OCI-LY3 (cell line): ENCODE data around the gene HMX1.

Source experiments
- H2AFZ ChIP-seq: fragments of 200-600, 300-600 bp; shearing (Covaris generic); 2 replicates; pipeline ENCODE4 v1.6.0; 2014; ENCODE audit warnings: antibody characterized with exemption, low read depth, low read length
- H3K27ac ChIP-seq: fragments of 200-600, 300-600 bp; sonication (generic); 2 replicates; pipeline ENCODE4 v1.5.1; 2014; ENCODE audit warnings: mild to moderate bottlenecking, low read length, moderate library complexity, mixed read lengths
- H3K27me3 ChIP-seq: fragments of 200-600, 300-600 bp; sonication (generic); 2 replicates; pipeline ENCODE4 v1.6.1; 2014; ENCODE audit warnings: low read depth, low read length, mixed read lengths
- H3K36me3 ChIP-seq: fragments of 200-600, 300-600 bp; sonication (generic); replicated peaks from 2 replicates; pipeline ENCODE3; 2014; ENCODE audit warnings: low read depth, low read length, mixed read lengths
- H3K4me1 ChIP-seq: fragments of 300-600, 200-600 bp; sonication (generic); 2 replicates; pipeline ENCODE4 v1.6.1; 2014; ENCODE audit warnings: low read length, mixed read lengths
- H3K4me2 ChIP-seq: fragments of 200-600, 300-600 bp; sonication (generic); 2 replicates; pipeline ENCODE4 v1.6.1; 2014; ENCODE audit warnings: low read length, mixed read lengths
- H3K4me3 ChIP-seq: fragments of 300-600, 200-600 bp; sonication (generic); 2 replicates; pipeline ENCODE4 v1.5.1; 2014; ENCODE audit warnings: antibody characterized with exemption, mild to moderate bottlenecking, low read length, moderate library complexity
- H3K79me2 ChIP-seq: fragments of 300-600, 200-600 bp; shearing (Covaris generic); 2 replicates; pipeline ENCODE4 v1.6.1; 2014; ENCODE audit warnings: mild to moderate bottlenecking, low read length, mixed read lengths
- H3K9ac ChIP-seq: fragments of 300-600, 200-600 bp; shearing (Covaris generic); 2 replicates; pipeline ENCODE4 v1.6.0; 2014; ENCODE audit warnings: mild to moderate bottlenecking, low read length, moderate library complexity
- H3K9me3 ChIP-seq: fragments of 200-600, 300-600 bp; shearing (Covaris generic); 2 replicates; pipeline ENCODE4 v1.6.1; 2014; ENCODE audit warnings: low read length, mixed read lengths; ENCODE audit not compliant: insufficient read depth
- H4K20me1 ChIP-seq: fragments of 200-600, 300-600 bp; sonication (generic); 2 replicates; pipeline ENCODE4 v1.6.1; 2016; ENCODE audit warnings: low read length, mixed read lengths; ENCODE audit not compliant: insufficient read depth
- EZH2phosphoT487 ChIP-seq: fragments of 200-600 bp; shearing (Covaris generic); IDR thresholded peaks from 2 replicates; pipeline ENCODE4 v1.6.1; 2018; ENCODE audit warnings: antibody characterized with exemption, mixed run types, low read depth
- TF ChIP-seq, protein P1 (sequence below): fragments of 200-600, 300-600 bp; sonication (generic); IDR thresholded peaks from 2 replicates; pipeline ENCODE4 v1.5.1; 2014; ENCODE audit warnings: antibody characterized with exemption, low read length, low read depth

The HMX1 gene

DNA sequence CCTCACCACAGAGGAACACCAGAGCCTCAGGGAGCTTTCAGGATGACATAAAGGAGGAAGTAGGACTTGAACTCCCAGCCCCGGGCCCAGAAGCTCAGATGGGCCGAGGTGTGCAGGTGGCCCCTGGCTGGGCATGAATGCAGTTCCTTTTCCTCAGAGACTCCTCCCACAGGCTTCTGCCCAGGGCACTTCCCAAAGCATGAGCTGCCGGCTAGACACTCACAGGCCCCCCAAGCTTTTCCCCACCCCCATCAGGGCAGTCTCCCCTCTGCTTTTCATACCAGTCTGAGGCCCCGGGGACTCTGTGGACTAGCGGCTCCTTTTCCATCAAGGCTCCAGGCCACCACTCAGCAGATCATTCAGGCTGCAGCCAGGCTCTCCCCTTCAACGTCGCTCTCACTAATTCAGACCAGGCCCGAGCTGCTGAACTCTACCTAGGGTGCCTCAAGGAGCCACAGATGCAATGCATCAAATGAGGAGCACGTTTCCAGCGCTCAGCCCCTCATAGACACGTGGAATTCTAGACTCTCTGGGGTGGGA is 36.9 kb downstream of the HMX1 start:
- Histone ChIP-seq H3K36me3 (no peaks in the 10 kb centered on the region), H4K20me1 (no peaks in the 10 kb centered on the region), H3K4me3 (peak overlapping the region; percentile 38), H2AFZ (no peak overlapping the region; the same call in 1 of the 2 replicates), H3K9ac (peak overlapping the region; percentile 23; the same call in 1 of the 2 replicates), H3K9me3 (no peaks in the 10 kb centered on the region), H3K27me3 (no peaks in the 10 kb centered on the region), H3K4me1 (peaks cover 19% of the 10 kb centered on the region), H3K4me2 (peak overlapping the region; percentile 66), H3K79me2 (no peaks in the 10 kb centered on the region), H3K27ac (no peak overlapping the region)
- TF ChIP-seq, protein P1, sequence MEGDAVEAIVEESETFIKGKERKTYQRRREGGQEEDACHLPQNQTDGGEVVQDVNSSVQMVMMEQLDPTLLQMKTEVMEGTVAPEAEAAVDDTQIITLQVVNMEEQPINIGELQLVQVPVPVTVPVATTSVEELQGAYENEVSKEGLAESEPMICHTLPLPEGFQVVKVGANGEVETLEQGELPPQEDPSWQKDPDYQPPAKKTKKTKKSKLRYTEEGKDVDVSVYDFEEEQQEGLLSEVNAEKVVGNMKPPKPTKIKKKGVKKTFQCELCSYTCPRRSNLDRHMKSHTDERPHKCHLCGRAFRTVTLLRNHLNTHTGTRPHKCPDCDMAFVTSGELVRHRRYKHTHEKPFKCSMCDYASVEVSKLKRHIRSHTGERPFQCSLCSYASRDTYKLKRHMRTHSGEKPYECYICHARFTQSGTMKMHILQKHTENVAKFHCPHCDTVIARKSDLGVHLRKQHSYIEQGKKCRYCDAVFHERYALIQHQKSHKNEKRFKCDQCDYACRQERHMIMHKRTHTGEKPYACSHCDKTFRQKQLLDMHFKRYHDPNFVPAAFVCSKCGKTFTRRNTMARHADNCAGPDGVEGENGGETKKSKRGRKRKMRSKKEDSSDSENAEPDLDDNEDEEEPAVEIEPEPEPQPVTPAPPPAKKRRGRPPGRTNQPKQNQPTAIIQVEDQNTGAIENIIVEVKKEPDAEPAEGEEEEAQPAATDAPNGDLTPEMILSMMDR = no peak
- no peak for TF ChIP-seq EZH2phosphoT487

DNA sequence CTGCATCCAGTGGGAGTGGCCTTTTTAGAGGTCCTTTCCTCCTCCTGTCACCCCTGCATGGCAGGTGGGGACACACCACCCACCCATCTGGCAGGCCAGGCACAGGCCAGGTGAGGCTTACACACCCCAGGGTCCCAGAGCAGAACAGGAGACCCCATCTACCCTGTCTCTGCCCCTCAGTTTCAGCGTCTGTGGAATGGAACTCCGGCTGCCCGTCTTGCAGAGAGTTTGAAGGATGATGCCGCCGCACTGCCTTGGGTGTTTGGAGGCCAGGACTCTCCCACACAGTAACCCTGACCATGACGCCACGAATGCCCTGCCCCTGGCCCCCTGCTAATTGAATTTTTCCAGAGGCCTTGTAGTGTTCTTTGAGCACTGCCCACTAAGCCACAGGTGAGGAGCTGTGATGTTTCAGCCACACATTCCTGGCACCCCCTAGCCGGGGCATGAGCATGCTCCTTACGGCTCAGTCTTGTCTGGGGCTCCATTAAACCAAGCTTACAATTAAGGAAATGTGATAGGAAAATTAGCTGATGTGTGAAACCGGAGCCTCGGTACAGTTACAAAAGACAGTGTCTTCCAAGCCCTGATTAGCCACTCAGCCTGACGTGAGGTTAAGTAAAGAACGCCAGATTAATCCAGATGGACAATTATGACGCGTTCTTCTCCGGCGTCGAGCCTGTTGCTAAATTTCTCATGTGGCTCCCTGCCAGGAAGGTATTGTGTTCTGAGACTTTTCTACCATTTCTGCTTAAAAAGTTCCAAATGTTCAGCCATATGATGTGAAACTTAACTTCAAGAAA is 39.3 kb downstream of the HMX1 start:
- no peak for TF ChIP-seq EZH2phosphoT487
- TF ChIP-seq, protein P1 = no peak
- peaks cover 9% of the 10 kb centered on the region; the same call in 1 of the 2 replicates for H3K27me3 ChIP-seq
- H3K9me3 ChIP-seq = no peaks in the 10 kb centered on the region
- H3K4me1 ChIP-seq = peaks cover 19% of the 10 kb centered on the region
- no peak overlapping the region for H3K4me3 ChIP-seq
- no peak overlapping the region for H3K27ac ChIP-seq
- no peak overlapping the region for H3K4me2 ChIP-seq
- peaks cover 4% of the 10 kb centered on the region for H3K36me3 ChIP-seq
- H4K20me1 ChIP-seq = no peaks in the 10 kb centered on the region
- no peak overlapping the region for H3K9ac ChIP-seq
- no peak overlapping the region for H2AFZ ChIP-seq
- H3K79me2 ChIP-seq = no peaks in the 10 kb centered on the region

DNA sequence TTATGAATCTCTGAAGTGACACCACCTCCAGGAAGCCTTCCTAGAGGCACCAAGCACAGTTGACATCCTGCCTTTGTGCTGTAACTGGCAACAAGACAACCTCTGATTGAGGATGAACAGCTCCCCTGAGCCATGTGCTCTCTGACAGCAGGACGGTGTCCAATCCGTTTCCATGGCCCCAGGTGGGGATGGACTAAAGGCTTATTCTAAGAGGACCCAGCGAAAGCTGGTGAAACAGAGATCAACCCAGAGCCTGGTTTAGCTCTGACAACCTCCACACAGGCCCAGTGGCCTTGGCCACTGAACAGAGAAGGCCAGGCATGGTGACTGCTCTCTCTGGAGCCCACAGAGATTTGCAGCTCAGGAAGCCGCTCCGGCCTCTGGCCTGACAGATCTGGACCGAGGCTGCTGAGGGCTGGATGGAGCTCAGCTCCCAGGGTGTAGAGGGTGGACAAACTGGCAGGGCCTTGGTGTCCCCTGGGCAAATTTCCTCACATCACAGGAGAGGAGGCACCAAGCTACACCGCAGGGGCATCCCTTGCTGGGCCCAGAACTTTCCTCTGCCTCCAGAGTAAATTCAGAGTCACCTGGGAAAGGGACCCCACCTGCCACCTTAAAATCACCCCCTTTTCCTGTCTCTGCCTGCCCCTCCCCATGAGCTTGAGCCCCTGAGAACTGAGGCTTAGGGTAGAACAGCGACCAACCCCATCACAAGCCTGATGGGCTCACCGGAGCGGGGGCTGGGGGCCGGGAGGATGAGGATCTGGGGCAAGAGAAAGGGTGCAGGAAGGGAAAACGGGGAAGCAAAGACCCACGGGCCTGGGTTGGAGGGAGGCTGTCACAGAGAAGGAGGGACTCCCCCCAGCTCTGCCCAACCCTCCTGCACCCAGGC is 40.2 kb downstream of the HMX1 start:
- Histone ChIP-seq H3K9ac (no peak overlapping the region), H3K9me3 (no peaks in the 10 kb centered on the region), H3K27ac (no peak overlapping the region), H3K36me3 (peaks cover 4% of the 10 kb centered on the region), H3K4me3 (no peak overlapping the region), H3K79me2 (no peaks in the 10 kb centered on the region), H3K4me1 (peaks cover 19% of the 10 kb centered on the region), H2AFZ (no peak overlapping the region), H4K20me1 (no peaks in the 10 kb centered on the region), H3K4me2 (no peak overlapping the region), H3K27me3 (peaks cover 9% of the 10 kb centered on the region; the same call in 1 of the 2 replicates)
- TF ChIP-seq EZH2phosphoT487 = no peak
- TF ChIP-seq, protein P1 = no peak
